Gastrocnemius medialis (tissue), 4 donors: Measurements from ENCODE around the gene CATSPER1. TPM values are rescaled to one million over a fixed set of nuclear protein-coding genes. Genes with fewer than 3 reads are reported as not detected.

Experiments used
- ATAC-seq, 2 donors: fragments of 150-250 bp; one replicate each; pipeline ENCODE4 v1.9.1; 2016
- DNase-seq, 2 donors: peaks; one replicate each; pipeline ENCODE4 v3.0.0-alpha.2; 2019
- H3K27ac ChIP-seq, 4 donors: fragments of 200-600 bp; sonication (generic); 1 replicate in 1 of 4; 2 replicates in 3 of 4; pipeline ENCODE4 v1.5.1; 2016 to 2018; ENCODE audit warnings: mild to moderate bottlenecking in 2 of 4, moderate library complexity in 1 of 4
- H3K27me3 ChIP-seq, 3 donors: fragments of 200-600 bp; sonication (generic) in 2 of 3; 1 replicate in 1 of 3; 2 replicates in 2 of 3; pipeline versions ENCODE4 v1.5.1 to v1.6.0; 2016 to 2019; ENCODE audit warnings: mild to moderate bottlenecking in 1 of 3, moderate library complexity in 1 of 3
- H3K36me3 ChIP-seq, 2 donors: fragments of 200-600 bp; sonication (generic) in 1 of 2; one replicate each; pipeline ENCODE4 v1.5.1; 2017 to 2018
- H3K4me1 ChIP-seq, 2 donors: fragments of 200-600 bp; sonication (generic) in 1 of 2; one replicate each; pipeline ENCODE4 v1.5.1; 2016 to 2017; ENCODE audit warnings: mild to moderate bottlenecking in 2 of 2
- H3K4me3 ChIP-seq, 4 donors: fragments of 200-600 bp; sonication (generic) in 3 of 4; 1 replicate in 1 of 4; 2 replicates in 3 of 4; pipeline ENCODE4 v1.5.1; 2016 to 2019; ENCODE audit warnings: mild to moderate bottlenecking in 2 of 4
- H3K9me3 ChIP-seq, 3 donors: fragments of 200-600 bp; sonication (generic) in 2 of 3; 1 replicate in 1 of 3; 2 replicates in 2 of 3; pipeline ENCODE4 v1.5.1; 2016 to 2019
- CTCF ChIP-seq, 5 experiments: fragments of 450-650 bp in 3 of 5; fragments of 200-600 bp in 2 of 5; sonication (generic) in 2 of 5; IDR thresholded peaks in 4 of 5; conservative IDR thresholded peaks in 1 of 5; 1 replicate in 4 of 5; 2 replicates in 1 of 5; pipeline ENCODE4 v1.5.1; 2016 to 2019; ENCODE audit warnings: antibody characterized with exemption in 5 of 5, mild to moderate bottlenecking in 3 of 5, moderate library complexity in 3 of 5
- POLR2A ChIP-seq, 2 donors: fragments of 450-650 bp; IDR thresholded peaks; one replicate each; pipeline ENCODE4 v1.6.1; 2017; ENCODE audit warnings: antibody characterized with exemption in 2 of 2, mild to moderate bottlenecking in 2 of 2, moderate library complexity in 2 of 2
- in situ Hi-C, 4 donors: fragments of 200-750 bp; cut with MboI; loops; one replicate each; pipeline versions ENCODE4 v1.15.0 to v1.8.0; 2017; ENCODE audit warnings: low sequenced_read_pairs in 4 of 4
- intact Hi-C: fragments of 100-400 bp; cut with DNase I; formaldehyde crosslinking; loops from one replicate; pipeline ENCODE4 v1.15.1; 2023; ENCODE audit warnings: low total_unique reads
- total RNA-seq, 4 donors: library from RNA; depleted of rRNA; stranded (reverse); fragments of >200 nt; gene quantifications; one replicate each; pipeline versions ENCODE4 v1.1.0 to v1.2.3, GENCODE V29; 2016

Gene CATSPER1
- total RNA-seq, 4 donors from 2014 or later, result not detected

GRCh38 chr11:66056501-66056900, 30.2 kb upstream of the CATSPER1 start:
- TF ChIP-seq POLR2A (IDR thresholded peaks at IDR 0.05) (no peak), CTCF (IDR thresholded peaks at IDR 0.05 in 4 of 5, conservative IDR thresholded peaks at IDR 0.05 in 1 of 5) (no peak)
- Histone ChIP-seq H3K9me3 (no peaks in the 10 kb centered on the region), H3K27me3 (no peaks in the 10 kb centered on the region), H3K36me3 (peaks cover 3 to 80% of the 10 kb centered on the region in 2 donors), H3K4me3 (no peak overlapping the region), H3K4me1 (peaks cover 10 to 13% of the 10 kb centered on the region in 2 donors), H3K27ac (no peak overlapping the region)
- intact Hi-C loops, result loop anchor here (10.0 kb wide), 1 partner anchor 1368 kb away; the partner anchor contains the start of gene RPS6KB2
- ATAC-seq, result no peak
- DNase-seq, result no peak
- in situ Hi-C loops, result no loop called here

GRCh38 chr11:66055021-66055420, 28.7 kb upstream of the CATSPER1 start:
- no peak for TF ChIP-seq CTCF (IDR thresholded peaks at IDR 0.05 in 4 of 5, conservative IDR thresholded peaks at IDR 0.05 in 1 of 5)
- no peak for TF ChIP-seq POLR2A (IDR thresholded peaks at IDR 0.05)
- Histone ChIP-seq H3K27me3 (no peaks in the 10 kb centered on the region), H3K36me3 (peaks cover under 1 to 66% of the 10 kb centered on the region in 2 donors), H3K27ac (no peak overlapping the region), H3K9me3 (no peaks in the 10 kb centered on the region), H3K4me1 (peaks cover 13 to 19% of the 10 kb centered on the region in 2 donors), H3K4me3 (no peak overlapping the region)
- intact Hi-C loops, result loop anchor here (10.0 kb wide), 1 partner anchor 1370 kb away; the partner anchor contains the start of gene RPS6KB2
- in situ Hi-C loops, result no loop called here
- no peak for DNase-seq
- no peak for ATAC-seq

GRCh38 chr11:66052664-66052982, 26.3 kb upstream of the CATSPER1 start:
- DNase-seq, result no peak
- Histone ChIP-seq H3K27me3 (peaks cover 0 to 3% (median 0%) of the 10 kb centered on the region in 3 donors), H3K4me1 (peaks cover 13 to 19% of the 10 kb centered on the region in 2 donors), H3K27ac (peak overlapping the region; percentile 83 to 94 (median 90)), H3K9me3 (no peaks in the 10 kb centered on the region), H3K36me3 (peaks cover 0 to 42% of the 10 kb centered on the region in 2 donors), H3K4me3 (peak overlapping the region; percentile 95 to 100 (median 98))
- in situ Hi-C loops (no loop called here), intact Hi-C loops (loop anchor here (1.0 to 10.0 kb wide), 5 partner anchors 16 to 1372 kb away; partner anchors contain the start of genes BANF1, CFL1, EIF1AD and RAB1B)
- ATAC-seq, result no peak
- no peak for TF ChIP-seq POLR2A (IDR thresholded peaks at IDR 0.05)
- TF ChIP-seq CTCF (IDR thresholded peaks at IDR 0.05 in 4 of 5, conservative IDR thresholded peaks at IDR 0.05 in 1 of 5), result no peak

GRCh38 chr11:66051766-66052663, 25.7 kb upstream of the CATSPER1 start, which contains the start of gene SF3B2:
Gene SF3B2 (plus strand): TSS chr11:66052364. CDS start chr11:66052385, 21 bp downstream.
- peak within 1 kb of the TSS; percentile 83 to 94 (median 90) for H3K27ac ChIP-seq
- H3K36me3 ChIP-seq, result peaks cover 0 to 36% of the 10 kb centered on the region in 2 donors
- DNase-seq (peak; percentile 96 to 97), ATAC-seq (peak; percentile 94 to 95)
- intact Hi-C loops (loop anchor here (1.0 to 10.0 kb wide), 5 partner anchors 17 to 1373 kb away; partner anchors contain the start of genes BANF1, CFL1, EIF1AD and RAB1B), in situ Hi-C loops (no loop called here)
- H3K4me3 ChIP-seq, result peak within 1 kb of the TSS; percentile 95 to 100 (median 98)
- TF ChIP-seq CTCF (IDR thresholded peaks at IDR 0.05 in 4 of 5, conservative IDR thresholded peaks at IDR 0.05 in 1 of 5) (no peak), POLR2A (IDR thresholded peaks at IDR 0.05) (peak; percentile 39 to 69)
- H3K27me3 ChIP-seq, result peaks cover 0 to 3% (median 0%) of the 10 kb centered on the region in 3 donors
- peaks cover 13 to 19% of the 10 kb centered on the region in 2 donors for H3K4me1 ChIP-seq
- no peaks in the 10 kb centered on the region for H3K9me3 ChIP-seq
